ENCODE measurements around the gene GALNT2. TPM values are rescaled to one million over a fixed set of nuclear protein-coding genes. Genes with fewer than 3 reads are reported as not detected.

Gene GALNT2
- total and polyA plus RNA-seq, 9 of the 15 experiments (the other 6 are each of a cell fraction or from before 2014, with no cell fraction given) = 1.6 to 106 (median 51.9) TPM

DNA sequence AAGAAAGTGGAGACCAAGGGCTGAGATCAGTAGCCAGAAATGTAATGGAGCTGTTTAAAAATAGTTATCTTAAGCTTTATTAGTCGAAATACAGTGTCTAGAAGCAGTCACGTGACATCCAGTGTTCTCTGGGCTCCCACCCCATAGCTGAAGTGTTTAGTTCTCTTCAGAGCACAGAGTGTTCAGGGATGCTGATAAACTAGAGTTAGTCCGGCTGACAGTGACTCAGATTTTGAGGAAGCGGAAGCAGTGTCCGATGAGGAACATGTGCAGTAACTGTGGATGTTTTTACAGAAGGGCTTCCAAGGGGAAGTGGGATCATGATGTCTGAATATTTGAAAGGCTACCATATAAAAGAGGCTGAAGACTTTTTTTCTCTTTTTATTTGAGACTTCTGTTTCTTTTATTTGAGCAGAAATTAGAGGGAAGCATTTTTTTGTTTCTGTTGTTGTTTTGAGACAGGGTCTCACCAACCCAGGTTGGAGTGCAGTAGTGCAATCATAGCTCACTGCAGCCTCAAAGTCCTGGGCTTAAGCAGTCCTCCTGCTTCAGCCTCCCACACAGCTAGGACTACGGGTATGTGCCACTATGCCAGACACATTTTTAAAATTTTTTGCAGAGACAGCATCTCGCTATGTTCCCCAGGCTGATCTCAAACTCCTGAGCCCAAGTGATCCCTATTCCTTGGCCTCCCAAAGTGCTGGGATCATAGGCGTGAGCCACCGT lies 124.2 kb downstream of the GALNT2 start (continued):
- TF ChIP-seq, protein P1, sequence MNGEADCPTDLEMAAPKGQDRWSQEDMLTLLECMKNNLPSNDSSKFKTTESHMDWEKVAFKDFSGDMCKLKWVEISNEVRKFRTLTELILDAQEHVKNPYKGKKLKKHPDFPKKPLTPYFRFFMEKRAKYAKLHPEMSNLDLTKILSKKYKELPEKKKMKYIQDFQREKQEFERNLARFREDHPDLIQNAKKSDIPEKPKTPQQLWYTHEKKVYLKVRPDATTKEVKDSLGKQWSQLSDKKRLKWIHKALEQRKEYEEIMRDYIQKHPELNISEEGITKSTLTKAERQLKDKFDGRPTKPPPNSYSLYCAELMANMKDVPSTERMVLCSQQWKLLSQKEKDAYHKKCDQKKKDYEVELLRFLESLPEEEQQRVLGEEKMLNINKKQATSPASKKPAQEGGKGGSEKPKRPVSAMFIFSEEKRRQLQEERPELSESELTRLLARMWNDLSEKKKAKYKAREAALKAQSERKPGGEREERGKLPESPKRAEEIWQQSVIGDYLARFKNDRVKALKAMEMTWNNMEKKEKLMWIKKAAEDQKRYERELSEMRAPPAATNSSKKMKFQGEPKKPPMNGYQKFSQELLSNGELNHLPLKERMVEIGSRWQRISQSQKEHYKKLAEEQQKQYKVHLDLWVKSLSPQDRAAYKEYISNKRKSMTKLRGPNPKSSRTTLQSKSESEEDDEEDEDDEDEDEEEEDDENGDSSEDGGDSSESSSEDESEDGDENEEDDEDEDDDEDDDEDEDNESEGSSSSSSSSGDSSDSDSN (IDR thresholded peaks at IDR 0.05; ENCODE audit: borderline replicate concordance in 1 of 2, low read depth in 2 of 2, low read length in 2 of 2) = peak in 1 of 2 experiments; percentile 4; a peak in 1 of 4 replicates
- TF ChIP-seq E4F1 (CRISPR knock-in tag; IDR thresholded peaks at IDR 0.05; ENCODE audit: borderline replicate concordance) = no peak
- peak; percentile 87 to 88; a peak in 3 of 4 replicates for TF ChIP-seq ETV6 (IDR thresholded peaks at IDR 0.05; ENCODE audit: borderline replicate concordance in 1 of 2, low read depth in 2 of 2, low read length in 1 of 2)
- TF ChIP-seq ETV6 (CRISPR knock-in tag; IDR thresholded peaks at IDR 0.05; ENCODE audit: borderline replicate concordance) = no peak
- no peak for TF ChIP-seq DLX4 (CRISPR knock-in tag; IDR thresholded peaks at IDR 0.05)
- TF ChIP-seq TFE3 (CRISPR knock-in tag; IDR thresholded peaks at IDR 0.05) = peak; percentile 99
- peak; percentile 41; the same call in 1 of the 2 replicates for TF ChIP-seq HDAC2 (IDR thresholded peaks at IDR 0.05)
- peak; percentile 58; the same call in 1 of the 2 replicates for TF ChIP-seq GATAD2B (IDR thresholded peaks at IDR 0.05; ENCODE audit: borderline replicate concordance)
- peak; percentile 55 for TF ChIP-seq GABPA (tag; conservative IDR thresholded peaks at IDR 0.05; ENCODE audit: low read depth)
- TF ChIP-seq, protein P2, sequence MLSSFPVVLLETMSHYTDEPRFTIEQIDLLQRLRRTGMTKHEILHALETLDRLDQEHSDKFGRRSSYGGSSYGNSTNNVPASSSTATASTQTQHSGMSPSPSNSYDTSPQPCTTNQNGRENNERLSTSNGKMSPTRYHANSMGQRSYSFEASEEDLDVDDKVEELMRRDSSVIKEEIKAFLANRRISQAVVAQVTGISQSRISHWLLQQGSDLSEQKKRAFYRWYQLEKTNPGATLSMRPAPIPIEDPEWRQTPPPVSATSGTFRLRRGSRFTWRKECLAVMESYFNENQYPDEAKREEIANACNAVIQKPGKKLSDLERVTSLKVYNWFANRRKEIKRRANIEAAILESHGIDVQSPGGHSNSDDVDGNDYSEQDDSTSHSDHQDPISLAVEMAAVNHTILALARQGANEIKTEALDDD (IDR thresholded peaks at IDR 0.05) = peak; percentile 82; the same call in 1 of the 2 replicates
- no peak for TF ChIP-seq PML (IDR thresholded peaks at IDR 0.05; ENCODE audit: low read length)
- peak; percentile 95 for TF ChIP-seq SPI1 (IDR thresholded peaks at IDR 0.05; ENCODE audit: borderline replicate concordance, low read depth, low read length)
- no peak for TF ChIP-seq PBX2 (CRISPR knock-in tag; IDR thresholded peaks at IDR 0.05; ENCODE audit: low read depth)
- TF ChIP-seq PBX2 (tag; conservative IDR thresholded peaks at IDR 0.05; ENCODE audit: low read depth) = 0 out of 2 replicates have a peak, but pooled peaks have one; percentile 37
- TF ChIP-seq GTF2F1 (IDR thresholded peaks at IDR 0.05; ENCODE audit: low read depth, low read length) = no peak

All from K562 (cell line).